ENCODE measurements around the gene SIPA1L3.

Gene SIPA1L3

DNA sequence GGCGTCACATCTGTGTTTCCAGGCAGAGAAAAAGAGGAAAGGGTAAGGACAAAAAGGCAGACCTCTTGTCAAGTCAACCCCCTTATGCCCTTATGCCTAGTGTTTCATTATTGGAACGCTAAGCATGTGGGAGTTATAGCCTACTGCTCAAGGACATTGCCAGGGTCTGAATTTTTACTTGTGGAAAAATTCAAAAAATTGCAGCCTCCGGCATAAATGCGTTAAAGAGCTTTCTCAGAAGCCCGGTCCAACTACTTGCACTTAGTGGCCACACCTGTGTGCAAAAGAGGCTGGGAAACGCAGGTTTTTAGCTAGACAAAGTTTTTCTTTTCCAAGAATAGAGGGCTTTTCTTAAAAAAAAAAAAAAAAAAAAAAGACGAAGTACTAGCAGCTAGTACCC, 177.2 kb downstream of the SIPA1L3 start:
- Histone ChIP-seq H3K27me3 (no peaks in the 10 kb centered on the region), H3K36me3 (peaks cover 57% of the 10 kb centered on the region), H3K27ac (no peak overlapping the region), H3K4me2 (no peak overlapping the region), H3K9ac (no peak overlapping the region), H3K9me3 (no peaks in the 10 kb centered on the region), H4K20me1 (no peaks in the 10 kb centered on the region), H3K4me1 (peaks cover 26% of the 10 kb centered on the region), H3K4me3 (no peak overlapping the region)
- no peak for TF ChIP-seq Cebpa-rat (IDR thresholded peaks at IDR 0.05)

DNA sequence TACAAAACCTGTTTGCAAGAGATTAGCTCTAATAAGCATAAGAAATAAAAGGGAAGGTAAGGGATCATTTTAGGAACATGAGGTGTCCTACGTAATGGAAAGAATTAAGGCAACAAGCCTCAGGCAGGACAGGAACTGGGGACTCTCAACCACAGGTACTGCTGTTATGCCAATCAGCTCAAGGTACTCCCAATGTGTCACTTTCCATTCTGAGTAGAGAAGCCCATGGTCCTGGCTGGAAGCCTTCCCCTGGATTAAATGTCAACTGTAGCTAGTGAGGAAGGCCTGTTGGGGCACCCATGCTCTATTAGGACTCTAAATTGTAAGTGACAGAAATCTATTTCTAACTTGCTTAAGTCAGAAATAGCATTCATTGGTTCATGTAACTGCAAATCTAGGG, 182.4 kb downstream of the SIPA1L3 start:
- Histone ChIP-seq H3K4me3 (no peak overlapping the region), H4K20me1 (no peaks in the 10 kb centered on the region), H3K36me3 (peaks cover 62% of the 10 kb centered on the region), H3K27me3 (no peaks in the 10 kb centered on the region), H3K9ac (no peak overlapping the region), H3K4me2 (no peak overlapping the region), H3K27ac (no peak overlapping the region), H3K4me1 (no peaks in the 10 kb centered on the region), H3K9me3 (no peaks in the 10 kb centered on the region)
- no peak for TF ChIP-seq Cebpa-rat (IDR thresholded peaks at IDR 0.05)

DNA sequence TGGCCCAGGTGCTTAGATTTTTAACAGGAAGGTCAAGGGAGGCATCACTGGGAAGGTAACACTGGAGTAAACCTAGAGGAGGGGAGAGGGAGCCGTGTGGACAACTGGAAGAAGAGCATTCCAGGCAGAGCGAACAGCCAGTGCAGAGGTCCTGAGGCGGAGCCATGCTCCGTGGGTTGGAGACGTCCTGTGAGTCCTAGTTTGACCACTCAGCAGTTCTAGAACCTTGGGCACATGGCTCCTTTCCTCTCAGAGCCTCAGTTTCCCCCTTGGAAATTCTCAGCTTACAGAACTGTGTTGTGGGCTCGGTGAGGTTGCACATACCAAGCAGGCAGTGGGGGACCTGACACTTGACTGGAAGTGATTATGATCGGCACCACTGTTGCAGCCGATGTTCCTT, 186.1 kb downstream of the SIPA1L3 start:
- no peak overlapping the region for H3K4me3 ChIP-seq
- no peak for TF ChIP-seq Cebpa-rat (IDR thresholded peaks at IDR 0.05)
- H3K36me3 ChIP-seq, result peaks cover 66% of the 10 kb centered on the region

DNA sequence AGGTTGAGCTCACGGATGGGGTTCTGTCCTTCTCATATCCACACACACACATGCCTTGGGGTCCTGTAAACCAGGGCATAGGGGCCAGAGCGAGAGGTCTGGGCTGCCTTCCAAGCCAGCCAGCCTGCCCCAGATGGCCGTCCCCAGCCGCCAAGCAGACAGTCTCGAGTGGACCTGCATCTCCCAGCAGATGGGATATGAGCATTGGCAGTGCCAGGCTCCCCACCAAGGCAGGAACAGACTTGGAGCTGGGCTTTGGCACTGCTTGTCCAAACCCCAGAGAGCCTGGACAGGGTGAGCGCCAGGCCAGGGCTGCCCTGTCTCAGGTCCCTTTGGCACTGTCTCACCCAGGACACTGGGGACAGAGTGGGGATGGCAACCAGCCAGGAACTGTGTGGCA, 186.6 kb downstream of the SIPA1L3 start:
- Histone ChIP-seq H3K27ac (no peak overlapping the region), H3K4me3 (no peak overlapping the region), H3K36me3 (peaks cover 66% of the 10 kb centered on the region), H3K9ac (no peak overlapping the region), H3K4me2 (no peak overlapping the region), H3K27me3 (no peaks in the 10 kb centered on the region), H4K20me1 (0 out of 2 replicates have a peak, but pooled peaks cover 6% of the 10 kb centered on the region), H3K9me3 (no peaks in the 10 kb centered on the region), H3K4me1 (peaks cover 13% of the 10 kb centered on the region)
- no peak for TF ChIP-seq Cebpa-rat (IDR thresholded peaks at IDR 0.05)

More for the DNA sequence above, 186.1 kb downstream of the SIPA1L3 start:
- no peaks in the 10 kb centered on the region for H3K9me3 ChIP-seq
- H3K27me3 ChIP-seq, result no peaks in the 10 kb centered on the region
- 0 out of 2 replicates have a peak, but pooled peaks cover 6% of the 10 kb centered on the region for H4K20me1 ChIP-seq
- no peak overlapping the region for H3K4me2 ChIP-seq
- peaks cover 13% of the 10 kb centered on the region for H3K4me1 ChIP-seq
- no peak overlapping the region for H3K9ac ChIP-seq
- no peak overlapping the region for H3K27ac ChIP-seq

- Histone ChIP-seq H3K27me3 (no peaks in the 10 kb centered on the region), H3K4me2 (peak overlapping the region; percentile 55), H3K4me1 (peaks cover 13% of the 10 kb centered on the region), H4K20me1 (0 out of 2 replicates have a peak, but pooled peaks cover 6% of the 10 kb centered on the region), H3K9ac (no peak overlapping the region), H3K27ac (peak overlapping the region; percentile 30; the same call in 1 of the 2 replicates), H3K4me3 (no peak overlapping the region), H3K36me3 (peaks cover 66% of the 10 kb centered on the region), H3K9me3 (peaks cover 12% of the 10 kb centered on the region)
- no peak for TF ChIP-seq Cebpa-rat (IDR thresholded peaks at IDR 0.05)
Measured at GRCh38 chr19:38095411-38096308, 188.7 kb downstream of the SIPA1L3 start.

DNA sequence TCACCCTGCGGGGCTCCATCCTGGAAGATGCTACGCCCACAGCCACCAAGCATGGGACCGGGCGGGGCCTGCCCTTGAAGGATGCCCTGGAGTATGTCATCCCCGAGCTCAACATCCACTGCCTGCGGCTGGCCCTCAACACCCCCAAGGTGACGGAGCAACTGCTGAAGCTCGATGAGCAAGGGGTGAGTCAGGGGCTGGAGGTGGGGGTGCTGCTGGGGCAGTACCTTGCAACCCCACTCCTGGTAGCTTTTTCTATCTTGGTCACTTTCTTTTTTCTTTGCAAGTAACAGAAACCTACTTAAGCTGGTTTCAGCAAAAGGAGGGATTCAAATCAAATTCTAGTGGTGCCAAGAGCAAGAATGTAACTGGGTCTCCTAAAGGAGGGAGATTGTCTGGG, 193.0 kb downstream of the SIPA1L3 start:
- Histone ChIP-seq H3K9ac (no peak overlapping the region), H4K20me1 (0 out of 2 replicates have a peak, but pooled peaks cover 6% of the 10 kb centered on the region), H3K36me3 (peaks cover 83% of the 10 kb centered on the region), H3K27ac (no peak overlapping the region), H3K4me1 (peaks cover 13% of the 10 kb centered on the region), H3K4me2 (no peak overlapping the region), H3K4me3 (no peak overlapping the region), H3K27me3 (no peaks in the 10 kb centered on the region), H3K9me3 (peaks cover 12% of the 10 kb centered on the region)
- no peak for TF ChIP-seq Cebpa-rat (IDR thresholded peaks at IDR 0.05)

- Histone ChIP-seq H3K4me3 (no peak overlapping the region), H3K4me2 (no peak overlapping the region), H3K4me1 (peaks cover 7% of the 10 kb centered on the region), H3K9ac (no peak overlapping the region), H4K20me1 (0 out of 2 replicates have a peak, but pooled peaks cover under 1% of the 10 kb centered on the region), H3K27ac (no peak overlapping the region), H3K36me3 (peaks cover 89% of the 10 kb centered on the region), H3K9me3 (peaks cover 12% of the 10 kb centered on the region), H3K27me3 (no peaks in the 10 kb centered on the region)
- TF ChIP-seq Cebpa-rat (IDR thresholded peaks at IDR 0.05), result no peak
Measured at GRCh38 chr19:38100589-38100988, 193.6 kb downstream of the SIPA1L3 start.

- Histone ChIP-seq H3K36me3 (peaks cover 95% of the 10 kb centered on the region), H3K9ac (no peak overlapping the region), H3K4me1 (no peaks in the 10 kb centered on the region), H3K9me3 (peaks cover 12% of the 10 kb centered on the region), H3K27me3 (no peaks in the 10 kb centered on the region), H3K27ac (no peak overlapping the region), H3K4me2 (no peak overlapping the region), H4K20me1 (no peaks in the 10 kb centered on the region), H3K4me3 (no peak overlapping the region)
- TF ChIP-seq Cebpa-rat (IDR thresholded peaks at IDR 0.05), result no peak
Measured at GRCh38 chr19:38101723-38102122, 194.7 kb downstream of the SIPA1L3 start.

- H3K4me2 ChIP-seq, result no peak overlapping the region
- H3K9ac ChIP-seq, result no peak overlapping the region
- no peaks in the 10 kb centered on the region for H3K4me1 ChIP-seq
- TF ChIP-seq Cebpa-rat (IDR thresholded peaks at IDR 0.05), result no peak
- H3K4me3 ChIP-seq, result no peak overlapping the region
- H3K36me3 ChIP-seq, result peaks cover 98% of the 10 kb centered on the region
- H3K27ac ChIP-seq, result no peak overlapping the region
- H3K27me3 ChIP-seq, result no peaks in the 10 kb centered on the region
- H4K20me1 ChIP-seq, result no peaks in the 10 kb centered on the region
- H3K9me3 ChIP-seq, result no peaks in the 10 kb centered on the region
Measured at GRCh38 chr19:38105574-38105973, 198.6 kb downstream of the SIPA1L3 start.

DNA sequence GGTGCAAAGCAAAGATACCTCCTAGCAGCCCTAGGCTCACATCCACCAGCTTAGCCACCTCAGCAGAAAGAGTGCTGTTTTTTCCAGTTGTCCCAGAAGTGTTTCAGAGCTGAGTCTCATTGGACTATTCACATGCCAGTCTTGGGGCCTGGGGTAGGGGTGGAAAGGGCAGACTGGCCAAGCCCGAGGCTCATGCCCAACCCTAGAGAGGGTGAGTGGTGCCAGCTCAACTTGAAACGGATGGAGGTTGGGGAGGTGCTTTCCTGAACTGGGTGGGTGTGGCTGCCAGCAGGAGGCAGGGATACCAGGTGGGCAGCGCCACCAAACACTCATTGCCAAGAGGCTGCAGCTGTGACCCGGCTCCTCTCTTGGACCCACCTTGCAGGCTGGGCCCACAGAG, 200.1 kb downstream of the SIPA1L3 start:
- H3K9me3 ChIP-seq, result no peaks in the 10 kb centered on the region
- H3K4me3 ChIP-seq, result no peak overlapping the region
- no peaks in the 10 kb centered on the region for H3K27me3 ChIP-seq
- peaks cover 98% of the 10 kb centered on the region for H3K36me3 ChIP-seq
- TF ChIP-seq Cebpa-rat (IDR thresholded peaks at IDR 0.05), result no peak
- H3K27ac ChIP-seq, result no peak overlapping the region
- H3K4me1 ChIP-seq, result no peaks in the 10 kb centered on the region
- no peak overlapping the region for H3K4me2 ChIP-seq
- no peak overlapping the region for H3K9ac ChIP-seq
- H4K20me1 ChIP-seq, result no peaks in the 10 kb centered on the region

Data from BLaER1 (cell line).